PC-9 (cell line): ENCODE data around the gene OTULIN. TPM values are rescaled to one million over a fixed set of nuclear protein-coding genes. Genes with fewer than 3 reads are reported as not detected.

ENCODE experiments used
- BruUV-seq: library from RNA; stranded (reverse); fragments of 400-500 nt; replicated peaks from 2 replicates; lab custom pipeline; 2021; lab: Mats Ljungman, UMichigan
- CTCF ChIA-PET: fragments of 300-600 bp; sonication (Branson Sonifier 250); formaldehyde crosslinking; loops from one replicate; lab custom pipeline; 2022; ENCODE audit warnings: antibody characterized with exemption; lab: Charles Lee
- POLR2A ChIA-PET: fragments of 300-600 bp; sonication (Branson Sonifier 250); formaldehyde crosslinking; loops from one replicate; lab custom pipeline; 2022; ENCODE audit warnings: antibody characterized with exemption; ENCODE audit not compliant: unreplicated experiment; lab: Charles Lee
- DNase-seq, 2 experiments: peaks; one replicate each; pipeline versions ENCODE4 v3.0.0 to v3.0.0-alpha.2; 2015 to 2022; ENCODE audit warnings: mixed read lengths in 1 of 2
- H2AFZ ChIP-seq: fragments of 200-600 bp; sonication (generic); 2 replicates; pipeline ENCODE4 v1.8.1; 2017; ENCODE audit warnings: antibody characterized with exemption
- H3F3A ChIP-seq: fragments of 200-600 bp; sonication (generic); 2 replicates; pipeline ENCODE4 v1.8.1; 2017; ENCODE audit warnings: antibody characterized with exemption, mild to moderate bottlenecking, low read depth; ENCODE audit not compliant: insufficient read depth
- H3K27ac ChIP-seq: fragments of 200-600 bp; sonication (generic); 2 replicates; pipeline ENCODE4 v1.6.1; 2016; ENCODE audit warnings: mixed run types
- H3K27me3 ChIP-seq: fragments of 200-600 bp; sonication (generic); 2 replicates; pipeline ENCODE4 v1.6.1; 2016; ENCODE audit warnings: low read depth, mixed run types; ENCODE audit not compliant: insufficient read depth
- H3K36me3 ChIP-seq: fragments of 200-600 bp; sonication (generic); 2 replicates; pipeline ENCODE4 v1.6.1; 2016; ENCODE audit warnings: low read depth, mixed run types
- H3K4me1 ChIP-seq: fragments of 200-600 bp; sonication (generic); replicated peaks from 2 replicates; pipeline ENCODE4 v1.6.1; 2016; ENCODE audit warnings: mixed run types; ENCODE audit not compliant: insufficient read depth
- H3K4me2 ChIP-seq: fragments of 200-600 bp; sonication (generic); 2 replicates; pipeline ENCODE4 v1.6.1; 2017; ENCODE audit warnings: mixed run types
- H3K4me3 ChIP-seq: fragments of 200-600 bp; sonication (generic); 2 replicates; pipeline ENCODE4 v1.6.1; 2016; ENCODE audit warnings: mixed run types
- H3K79me2 ChIP-seq: fragments of 200-600 bp; sonication (generic); 2 replicates; pipeline ENCODE4 v1.6.1; 2017; ENCODE audit warnings: low read depth, mixed run types
- H3K9me2 ChIP-seq: fragments of 200-600 bp; sonication (generic); 2 replicates; pipeline ENCODE4 v1.8.1; 2017; ENCODE audit warnings: mild to moderate bottlenecking; ENCODE audit not compliant: insufficient read depth
- H3K9me3 ChIP-seq: fragments of 200-600 bp; sonication (generic); 2 replicates; pipeline ENCODE4 v1.8.1; 2016; ENCODE audit warnings: low read depth; ENCODE audit not compliant: insufficient read depth
- H4K20me1 ChIP-seq: fragments of 200-600 bp; sonication (generic); 2 replicates; pipeline ENCODE4 v1.8.1; 2017; ENCODE audit not compliant: insufficient read depth
- EZH2 ChIP-seq: fragments of 200-600 bp; sonication (generic); IDR thresholded peaks from 2 replicates; pipeline ENCODE4 v1.8.0; 2017; ENCODE audit warnings: antibody characterized with exemption, low read depth
- intact Hi-C: fragments of 100-400 bp; cut with micrococcal nuclease; formaldehyde crosslinking; loops from one replicate; pipeline ENCODE4 v1.10.0; 2022; ENCODE audit not compliant: unreplicated experiment
- total RNA-seq: library from RNA; stranded (reverse); gene quantifications from 2 replicates; pipeline ENCODE4 v1.2.3, GENCODE V29; 2021
- TF ChIP-seq, protein P1 (sequence below): fragments of 200-600 bp; sonication (generic); conservative IDR thresholded peaks from 2 replicates; pipeline ENCODE4 v1.6.1; 2017; ENCODE audit warnings: mixed run types, antibody characterized with exemption, mild to moderate bottlenecking, moderate library complexity

The OTULIN gene
- total RNA-seq, 1 experiment from 2014 or later: 77.2 TPM

DNA sequence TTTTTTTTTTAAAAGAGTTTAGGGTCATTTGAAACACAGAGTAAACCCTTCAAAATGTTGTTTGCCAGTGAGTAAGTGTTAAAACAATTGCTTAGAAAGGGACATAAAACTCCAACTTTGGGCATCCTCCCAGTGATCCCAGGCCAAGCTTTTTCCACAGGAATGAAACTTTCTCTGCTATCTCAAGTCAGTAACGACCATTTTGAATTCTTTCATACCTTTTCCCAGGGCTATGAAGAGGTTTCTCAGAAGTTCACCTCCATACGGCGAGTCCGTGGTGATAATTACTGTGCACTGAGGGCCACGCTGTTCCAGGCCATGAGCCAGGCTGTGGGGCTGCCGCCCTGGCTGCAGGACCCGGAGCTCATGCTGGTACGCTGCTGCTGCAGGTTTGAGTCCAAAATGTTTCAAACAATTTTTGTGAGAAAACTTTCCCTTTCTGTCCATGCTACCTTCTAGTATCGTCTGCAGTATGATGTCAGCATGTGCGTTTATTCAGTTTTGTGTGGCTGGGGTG, 16.8 kb downstream of the OTULIN start:
- no TSS peak for BruUV-seq

DNA sequence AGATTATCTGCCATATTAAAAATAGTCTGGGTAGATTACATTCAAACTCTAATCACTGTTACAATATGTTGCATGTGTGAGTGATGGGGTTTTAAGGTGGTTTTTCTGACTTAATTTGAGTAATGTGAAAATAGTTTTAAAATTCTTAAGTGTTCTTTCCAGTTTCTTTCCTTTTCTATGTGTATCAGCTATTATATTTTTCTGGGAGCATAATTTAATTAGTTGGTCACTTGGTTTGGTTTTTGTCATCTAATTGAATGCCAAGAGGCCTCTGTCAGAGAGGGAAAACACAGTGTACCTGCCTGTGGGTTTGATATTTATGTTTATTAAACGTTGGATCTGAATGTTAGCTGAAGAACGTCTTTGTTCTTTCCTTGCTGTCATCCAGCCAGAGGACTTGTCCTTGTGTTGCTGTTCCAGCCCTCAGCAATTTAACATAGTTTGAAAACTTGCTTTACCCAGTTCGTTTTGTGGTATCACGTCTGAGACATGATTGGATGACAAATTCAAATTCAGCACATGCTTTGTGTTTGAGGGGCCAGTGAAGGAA, 19.5 kb downstream of the OTULIN start:
- Histone ChIP-seq H3K27ac (no peak overlapping the region), H3K36me3 (peaks cover 29% of the 10 kb centered on the region), H3K4me1 (no peaks in the 10 kb centered on the region), H3F3A (no peaks in the 10 kb centered on the region), H3K79me2 (0 out of 2 replicates have a peak, but pooled peaks cover 3% of the 10 kb centered on the region), H3K9me3 (no peaks in the 10 kb centered on the region), H4K20me1 (peaks cover 15% of the 10 kb centered on the region), H3K9me2 (no peaks in the 10 kb centered on the region), H2AFZ (no peak overlapping the region), H3K4me2 (no peak overlapping the region), H3K27me3 (no peaks in the 10 kb centered on the region), H3K4me3 (no peak overlapping the region)
- intact Hi-C loops: no loop called here
- ChIA-PET POLR2A (no interaction called here), CTCF (interaction anchor here (1.1 to 1.9 kb wide), 2 partner anchors 17 to 320 kb away, joined by 4 read pairs; no protein-coding TSS in a partner anchor)
- TSS peak; percentile 1 for BruUV-seq
- TF ChIP-seq, protein P1, sequence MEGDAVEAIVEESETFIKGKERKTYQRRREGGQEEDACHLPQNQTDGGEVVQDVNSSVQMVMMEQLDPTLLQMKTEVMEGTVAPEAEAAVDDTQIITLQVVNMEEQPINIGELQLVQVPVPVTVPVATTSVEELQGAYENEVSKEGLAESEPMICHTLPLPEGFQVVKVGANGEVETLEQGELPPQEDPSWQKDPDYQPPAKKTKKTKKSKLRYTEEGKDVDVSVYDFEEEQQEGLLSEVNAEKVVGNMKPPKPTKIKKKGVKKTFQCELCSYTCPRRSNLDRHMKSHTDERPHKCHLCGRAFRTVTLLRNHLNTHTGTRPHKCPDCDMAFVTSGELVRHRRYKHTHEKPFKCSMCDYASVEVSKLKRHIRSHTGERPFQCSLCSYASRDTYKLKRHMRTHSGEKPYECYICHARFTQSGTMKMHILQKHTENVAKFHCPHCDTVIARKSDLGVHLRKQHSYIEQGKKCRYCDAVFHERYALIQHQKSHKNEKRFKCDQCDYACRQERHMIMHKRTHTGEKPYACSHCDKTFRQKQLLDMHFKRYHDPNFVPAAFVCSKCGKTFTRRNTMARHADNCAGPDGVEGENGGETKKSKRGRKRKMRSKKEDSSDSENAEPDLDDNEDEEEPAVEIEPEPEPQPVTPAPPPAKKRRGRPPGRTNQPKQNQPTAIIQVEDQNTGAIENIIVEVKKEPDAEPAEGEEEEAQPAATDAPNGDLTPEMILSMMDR: no peak
- no peak for TF ChIP-seq EZH2
- no peak for DNase-seq

More for the DNA sequence above, 16.8 kb downstream of the OTULIN start:
- Histone ChIP-seq H3K36me3 (peaks cover 7% of the 10 kb centered on the region), H3K27me3 (no peaks in the 10 kb centered on the region), H3K79me2 (0 out of 2 replicates have a peak, but pooled peaks cover 19% of the 10 kb centered on the region), H3K27ac (no peak overlapping the region), H3K4me3 (no peak overlapping the region), H3F3A (no peaks in the 10 kb centered on the region), H4K20me1 (peaks cover 10% of the 10 kb centered on the region), H2AFZ (no peak overlapping the region), H3K9me3 (no peaks in the 10 kb centered on the region), H3K4me1 (no peaks in the 10 kb centered on the region), H3K4me2 (no peak overlapping the region), H3K9me2 (no peaks in the 10 kb centered on the region)
- no peak for DNase-seq
- no peak for TF ChIP-seq EZH2
- TF ChIP-seq, protein P1: no peak
- intact Hi-C loops: no loop called here
- ChIA-PET POLR2A (no interaction called here), CTCF (no interaction called here)

- Histone ChIP-seq H2AFZ (no peak overlapping the region), H3K4me2 (no peak overlapping the region), H3K4me3 (no peak overlapping the region), H3K9me3 (no peaks in the 10 kb centered on the region), H3K36me3 (peaks cover 37% of the 10 kb centered on the region), H4K20me1 (peaks cover 15% of the 10 kb centered on the region), H3K79me2 (0 out of 2 replicates have a peak, but pooled peaks cover 3% of the 10 kb centered on the region), H3K27ac (no peak overlapping the region), H3K27me3 (no peaks in the 10 kb centered on the region), H3K9me2 (no peaks in the 10 kb centered on the region), H3F3A (no peaks in the 10 kb centered on the region), H3K4me1 (no peaks in the 10 kb centered on the region)
- intact Hi-C loops: loop anchor here (1.0 to 5.0 kb wide), 5 partner anchors 43 to 330 kb away; no protein-coding TSS in a partner anchor
- DNase-seq: no peak
- TF ChIP-seq, protein P1: no peak
- no peak for TF ChIP-seq EZH2
- BruUV-seq: no TSS peak
- CTCF ChIA-PET: interaction anchor here (1.1 to 1.9 kb wide), 3 partner anchors 17 to 325 kb away, joined by 4 to 14 read pairs (median 4); no protein-coding TSS in a partner anchor
- POLR2A ChIA-PET: no interaction called here
These were observed 20.2 kb downstream of the OTULIN start for GRCh38 chr5:14684757-14685156.
